Tibial artery (tissue), 4 donors: ENCODE data around the gene PYCR2.

Source experiments
- DNase-seq, 2 donors: peaks; one replicate each; pipeline ENCODE4 v3.0.0-alpha.2; 2019
- H3K27ac ChIP-seq, 2 donors: fragments of 200-600 bp; sonication (generic) in 1 of 2; 1 replicate in 1 of 2; 2 replicates in 1 of 2; pipeline ENCODE4 v1.5.1; 2018 to 2019; ENCODE audit warnings: mild to moderate bottlenecking in 1 of 2
- H3K27me3 ChIP-seq, 2 donors: fragments of 200-600 bp; sonication (generic) in 1 of 2; one replicate each; pipeline versions ENCODE4 v1.5.1 to v1.6.0; 2016 to 2019
- H3K36me3 ChIP-seq, 3 donors: fragments of 200-600 bp; sonication (generic) in 2 of 3; one replicate each; pipeline ENCODE4 v1.5.1; 2016 to 2019; ENCODE audit warnings: mild to moderate bottlenecking in 2 of 3
- H3K4me1 ChIP-seq, 4 donors: fragments of 200-600 bp; sonication (generic) in 2 of 4; 1 replicate in 3 of 4; 2 replicates in 1 of 4; pipeline ENCODE4 v1.5.1; 2016 to 2019
- H3K4me3 ChIP-seq, 2 donors: fragments of 200-600 bp; sonication (generic) in 1 of 2; 1 replicate in 1 of 2; 2 replicates in 1 of 2; pipeline ENCODE4 v1.5.1; 2018 to 2019; ENCODE audit warnings: mild to moderate bottlenecking in 2 of 2
- H3K9me3 ChIP-seq, 3 donors: fragments of 200-600 bp; sonication (generic) in 1 of 3; one replicate each; pipeline ENCODE4 v1.5.1; 2016 to 2019
- intact Hi-C: fragments of 100-400 bp; cut with DNase I; formaldehyde crosslinking; loops from one replicate; pipeline ENCODE4 v1.15.0; 2023; ENCODE audit warnings: low total_unique reads
- TF ChIP-seq, protein P1 (sequence below), 2 experiments: fragments of 200-600 bp in 1 of 2; fragments of 450-650 bp in 1 of 2; IDR thresholded peaks; one replicate each; pipeline ENCODE4 v1.5.1; 2017 to 2019; ENCODE audit warnings: antibody characterized with exemption in 2 of 2, mild to moderate bottlenecking in 1 of 2, moderate library complexity in 1 of 2

The PYCR2 gene

DNA sequence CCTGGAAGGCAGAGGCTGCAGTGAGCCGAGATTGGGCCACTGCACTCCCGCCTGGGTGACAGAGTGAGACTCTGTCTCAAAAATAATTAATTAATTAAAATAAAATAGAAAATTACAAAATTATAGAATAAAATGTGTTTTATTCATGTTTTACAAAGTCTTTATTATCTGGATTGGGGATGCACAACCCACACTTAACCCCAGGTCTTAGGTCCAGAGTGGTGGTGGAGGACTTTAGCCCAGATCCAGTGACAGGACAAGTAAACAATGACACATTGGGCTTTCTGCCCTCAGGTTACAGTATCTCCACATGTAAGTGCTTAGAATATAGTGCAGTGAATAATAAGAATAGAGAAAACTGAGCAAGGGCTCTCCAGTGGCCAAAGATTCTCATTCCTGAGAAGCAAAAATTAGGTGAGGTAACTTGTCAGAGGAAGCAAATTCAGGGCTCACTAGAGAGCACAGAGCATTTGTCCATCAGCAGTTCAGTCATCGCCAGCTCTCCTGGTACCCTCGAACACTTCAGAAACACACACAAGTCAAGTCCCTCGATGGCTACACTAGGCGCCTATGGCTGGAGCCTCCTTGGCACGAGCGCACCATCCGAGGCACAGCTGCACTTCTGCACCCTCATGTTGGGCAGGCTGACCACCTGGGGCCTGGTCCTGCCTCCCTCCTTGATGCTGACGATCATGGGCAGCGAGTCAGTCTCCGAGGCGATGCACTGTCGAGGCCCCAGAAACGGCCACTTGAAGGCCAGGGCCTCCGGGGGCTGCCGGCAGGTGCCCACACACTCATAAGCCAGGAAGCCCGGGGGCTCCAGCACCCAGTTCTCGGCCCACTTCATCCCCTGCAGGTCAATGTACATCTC lies 37.7 kb downstream of the PYCR2 start:
- intact Hi-C loops: no loop called here
- Histone ChIP-seq H3K36me3 (no peaks in the 10 kb centered on the region), H3K27me3 (peaks cover 0 to 12% of the 10 kb centered on the region in 2 donors), H3K4me1 (peaks cover 0 to 15% (median 5%) of the 10 kb centered on the region in 4 donors), H3K4me3 (no peak overlapping the region), H3K27ac (no peak overlapping the region), H3K9me3 (no peaks in the 10 kb centered on the region)
- TF ChIP-seq, protein P1, sequence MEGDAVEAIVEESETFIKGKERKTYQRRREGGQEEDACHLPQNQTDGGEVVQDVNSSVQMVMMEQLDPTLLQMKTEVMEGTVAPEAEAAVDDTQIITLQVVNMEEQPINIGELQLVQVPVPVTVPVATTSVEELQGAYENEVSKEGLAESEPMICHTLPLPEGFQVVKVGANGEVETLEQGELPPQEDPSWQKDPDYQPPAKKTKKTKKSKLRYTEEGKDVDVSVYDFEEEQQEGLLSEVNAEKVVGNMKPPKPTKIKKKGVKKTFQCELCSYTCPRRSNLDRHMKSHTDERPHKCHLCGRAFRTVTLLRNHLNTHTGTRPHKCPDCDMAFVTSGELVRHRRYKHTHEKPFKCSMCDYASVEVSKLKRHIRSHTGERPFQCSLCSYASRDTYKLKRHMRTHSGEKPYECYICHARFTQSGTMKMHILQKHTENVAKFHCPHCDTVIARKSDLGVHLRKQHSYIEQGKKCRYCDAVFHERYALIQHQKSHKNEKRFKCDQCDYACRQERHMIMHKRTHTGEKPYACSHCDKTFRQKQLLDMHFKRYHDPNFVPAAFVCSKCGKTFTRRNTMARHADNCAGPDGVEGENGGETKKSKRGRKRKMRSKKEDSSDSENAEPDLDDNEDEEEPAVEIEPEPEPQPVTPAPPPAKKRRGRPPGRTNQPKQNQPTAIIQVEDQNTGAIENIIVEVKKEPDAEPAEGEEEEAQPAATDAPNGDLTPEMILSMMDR (IDR thresholded peaks at IDR 0.05): no peak
- DNase-seq: no peak

DNA sequence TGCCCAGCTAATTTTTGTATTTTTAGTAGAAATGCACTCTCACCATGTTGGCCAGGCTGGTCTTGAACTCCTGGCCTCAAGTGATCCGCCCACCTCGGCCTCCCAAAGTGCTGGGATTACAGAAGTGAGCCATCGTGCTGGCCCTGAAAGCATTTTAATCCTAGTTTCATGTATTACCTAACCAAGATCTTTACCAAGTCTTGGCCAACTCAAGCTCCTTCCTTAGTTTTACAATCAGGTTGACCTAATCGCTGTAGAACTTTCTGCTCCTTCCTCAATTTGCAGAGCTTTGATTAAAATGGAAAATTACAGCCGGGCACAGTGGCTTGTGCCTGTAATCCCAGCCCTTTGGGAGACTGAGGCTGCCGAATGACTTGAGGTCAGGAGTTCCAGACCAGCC lies 38.7 kb downstream of the PYCR2 start:
- no peak overlapping the region for H3K27ac ChIP-seq
- no peak for DNase-seq
- intact Hi-C loops: no loop called here

DNA sequence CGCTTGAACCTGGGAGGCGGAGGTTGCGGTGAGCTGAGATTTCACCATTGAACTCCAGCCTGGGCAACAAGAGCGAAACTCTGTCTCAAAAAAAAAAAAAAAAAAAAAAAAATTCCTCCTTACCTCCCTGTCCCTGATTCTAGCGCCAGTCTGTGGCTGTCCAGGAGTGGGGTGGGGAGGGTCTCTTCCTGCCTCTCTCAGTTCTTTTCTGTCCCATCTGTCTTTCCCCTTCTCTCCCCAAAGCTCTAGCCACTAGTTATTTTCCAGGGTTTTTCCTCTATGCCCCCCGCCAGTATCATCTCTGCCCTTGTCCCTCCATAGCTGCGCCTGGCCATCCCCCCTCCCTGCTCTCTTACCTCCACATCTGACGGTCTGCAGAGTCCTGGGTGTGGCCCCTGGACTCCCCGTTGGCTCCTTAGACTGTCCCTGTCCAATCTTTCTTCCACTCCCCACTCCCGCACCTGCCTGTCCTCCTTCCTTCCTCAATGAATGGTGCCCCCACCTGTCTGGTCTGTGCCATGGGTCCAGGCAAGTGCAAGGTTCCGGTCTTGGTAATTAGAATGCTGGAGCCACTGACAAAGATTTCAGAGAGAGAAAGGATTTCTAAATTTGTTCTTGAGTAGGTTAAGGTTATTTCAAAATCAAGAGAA lies 40.3 kb downstream of the PYCR2 start:
- no peaks in the 10 kb centered on the region for H3K9me3 ChIP-seq
- peak overlapping the region in 1 of 2 donors; percentile 94 for H3K27ac ChIP-seq
- intact Hi-C loops: no loop called here
- no peak for DNase-seq
- peaks cover 0 to 32% (median 31%) of the 10 kb centered on the region in 4 donors for H3K4me1 ChIP-seq
- TF ChIP-seq, protein P1 (IDR thresholded peaks at IDR 0.05): no peak
- peak overlapping the region; percentile 73 to 97 for H3K4me3 ChIP-seq
- peaks cover 0 to 12% of the 10 kb centered on the region in 2 donors for H3K27me3 ChIP-seq
- H3K36me3 ChIP-seq: no peaks in the 10 kb centered on the region

More for the DNA sequence above, 38.7 kb downstream of the PYCR2 start:
- H3K9me3 ChIP-seq: no peaks in the 10 kb centered on the region
- no peaks in the 10 kb centered on the region for H3K36me3 ChIP-seq
- peaks cover 0 to 12% of the 10 kb centered on the region in 2 donors for H3K27me3 ChIP-seq
- H3K4me1 ChIP-seq: peaks cover 0 to 19% (median 15%) of the 10 kb centered on the region in 4 donors
- TF ChIP-seq, protein P1 (IDR thresholded peaks at IDR 0.05): no peak
- H3K4me3 ChIP-seq: no peak overlapping the region

DNA sequence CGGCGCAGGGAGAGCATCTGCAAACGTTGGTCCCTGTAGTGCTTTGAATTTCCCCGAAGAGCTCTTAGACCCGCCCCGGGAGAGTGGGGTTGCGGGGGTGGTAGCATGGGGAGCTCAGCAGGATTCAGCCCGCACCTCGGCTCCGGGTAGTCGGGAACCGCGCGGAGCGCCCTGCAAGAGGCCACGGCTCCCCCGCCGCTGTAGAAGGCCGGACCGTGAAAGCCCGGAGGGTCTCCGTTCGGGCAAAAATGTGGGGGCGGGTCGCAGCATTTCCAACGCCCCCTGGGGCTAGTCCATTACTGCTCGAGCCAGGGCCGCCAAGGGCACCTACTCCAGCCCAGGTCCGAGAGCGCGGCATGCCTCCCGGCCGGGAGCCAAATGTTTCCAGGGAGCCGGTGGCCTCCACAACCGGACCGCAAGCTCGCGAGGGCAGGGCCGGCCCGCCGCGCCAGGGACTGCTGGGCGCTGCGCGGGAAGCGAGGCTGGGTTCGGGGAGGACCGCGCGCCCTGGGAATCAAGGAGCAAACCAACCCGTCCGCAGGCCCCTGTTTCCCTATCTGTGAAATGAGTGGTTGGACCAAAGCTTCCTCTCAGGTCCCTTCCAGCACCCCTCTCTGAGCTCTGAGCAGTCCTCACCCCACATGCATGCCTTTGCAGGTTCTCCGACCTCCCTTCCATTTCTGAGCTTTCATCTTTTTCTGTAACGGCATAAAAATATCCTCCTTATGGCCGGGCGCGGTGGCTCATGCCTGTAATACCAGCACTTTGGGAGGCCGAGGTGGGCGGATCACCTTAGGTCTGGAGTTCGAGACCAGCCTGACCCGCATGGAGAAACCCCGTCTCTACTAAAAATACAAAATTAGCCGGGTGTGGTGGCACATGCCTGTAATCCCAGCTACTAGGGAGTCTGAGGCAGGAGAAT lies 41.1 kb downstream of the PYCR2 start:
- Histone ChIP-seq H3K27ac (peak overlapping the region; percentile 87 to 94), H3K4me1 (peaks cover 0 to 40% (median 38%) of the 10 kb centered on the region in 4 donors), H3K27me3 (peaks cover 0 to 4% of the 10 kb centered on the region in 2 donors), H3K36me3 (no peaks in the 10 kb centered on the region), H3K4me3 (peak overlapping the region; percentile 73 to 97), H3K9me3 (no peaks in the 10 kb centered on the region)
- TF ChIP-seq, protein P1 (IDR thresholded peaks at IDR 0.05): no peak
- peak; percentile 49 to 83 for DNase-seq
- intact Hi-C loops: no loop called here
